Measurements from ENCODE around the gene MBD1. TPM values are rescaled to one million over a fixed set of nuclear protein-coding genes. Genes with fewer than 3 reads are reported as not detected.
"Not testable (repeated sequence)": the region's sequence is repeated elsewhere in the genome, so short reads cannot be mapped to it uniquely, and the experiment has no call there.

The MBD1 gene
- 10 to 100 TPM; 84.5 to 85.3 TPM for total RNA-seq

- ChIA-PET CTCF (interaction anchor here (0.6 to 1.1 kb wide), 2 partner anchors 12 to 87 kb away, joined by 3 to 5 read pairs; partner anchors contain the start of gene MYO5B), POLR2A (interaction anchor here (0.8 to 1.0 kb wide), 3 partner anchors 13 to 16 kb away, joined by 3 to 9 read pairs (median 3); no protein-coding TSS in a partner anchor)
Observed at GRCh38 chr18:50281295-50281971, at the start of gene MBD1. Gene MBD1, minus strand, starts transcription at chr18:50281523. Its CDS starts 1,531 bp downstream, at chr18:50279992.

- ChIA-PET POLR2A (no interaction called here), CTCF (no interaction called here)
Observed at GRCh38 chr18:50330176-50330575, 48.9 kb upstream of the MBD1 start.

GRCh38 chr18:50327983-50328382 lies 46.7 kb upstream of the MBD1 start:
- ChIA-PET POLR2A (no interaction called here), CTCF (interaction anchor here (0.6 kb wide), 1 partner anchor 314 kb away, joined by 3 read pairs; no protein-coding TSS in a partner anchor)

- CTCF ChIA-PET = no interaction called here
Observed at GRCh38 chr18:50320719-50321118, 39.4 kb upstream of the MBD1 start.

GRCh38 chr18:50315100-50315871 lies 34.0 kb upstream of the MBD1 start:
- CTCF ChIA-PET = no interaction called here
- POLR2A ChIA-PET = no interaction called here

More at GRCh38 chr18:50320719-50321118, 39.4 kb upstream of the MBD1 start:
- POLR2A ChIA-PET = no interaction called here

- ChIA-PET CTCF (no interaction called here), POLR2A (no interaction called here)
Observed at GRCh38 chr18:50313873-50314460, 32.6 kb upstream of the MBD1 start.

- ChIA-PET POLR2A (no interaction called here), CTCF (no interaction called here)
Observed at GRCh38 chr18:50313031-50313607, 31.8 kb upstream of the MBD1 start.

GRCh38 chr18:50312296-50313030 lies 31.1 kb upstream of the MBD1 start:
- POLR2A ChIA-PET = no interaction called here
- CTCF ChIA-PET = no interaction called here

GRCh38 chr18:50311650-50312049 lies 30.3 kb upstream of the MBD1 start:
- CTCF ChIA-PET = no interaction called here

GRCh38 chr18:50310080-50310479 lies 28.8 kb upstream of the MBD1 start:
- POLR2A ChIA-PET = no interaction called here
- CTCF ChIA-PET = no interaction called here

More at GRCh38 chr18:50311650-50312049, 30.3 kb upstream of the MBD1 start:
- POLR2A ChIA-PET = no interaction called here

GRCh38 chr18:50308851-50309250 lies 27.5 kb upstream of the MBD1 start:
- POLR2A ChIA-PET = not testable (repeated sequence)

GRCh38 chr18:50307738-50308470 lies 26.6 kb upstream of the MBD1 start:
- ChIA-PET POLR2A (no interaction called here), CTCF (interaction anchor here (0.6 to 1.1 kb wide), 5 partner anchors 8 to 49 kb away, joined by 3 read pairs; no protein-coding TSS in a partner anchor)

More at GRCh38 chr18:50308851-50309250, 27.5 kb upstream of the MBD1 start:
- CTCF ChIA-PET = interaction anchor here (1.0 kb wide), 1 partner anchor 48 kb away, joined by 3 read pairs; no protein-coding TSS in a partner anchor

- CTCF ChIA-PET = interaction anchor here (0.6 to 1.1 kb wide), 4 partner anchors 9 to 39 kb away, joined by 3 read pairs; no protein-coding TSS in a partner anchor
Observed at GRCh38 chr18:50307400-50307737, 26.0 kb upstream of the MBD1 start.

GRCh38 chr18:50306944-50307343 lies 25.6 kb upstream of the MBD1 start:
- POLR2A ChIA-PET = no interaction called here
- CTCF ChIA-PET = interaction anchor here (0.6 to 1.0 kb wide), 2 partner anchors 9 to 13 kb away, joined by 3 read pairs; no protein-coding TSS in a partner anchor

More at GRCh38 chr18:50307400-50307737, 26.0 kb upstream of the MBD1 start:
- POLR2A ChIA-PET = no interaction called here

- CTCF ChIA-PET = no interaction called here
- POLR2A ChIA-PET = no interaction called here
Observed at GRCh38 chr18:50301074-50301473, 19.8 kb upstream of the MBD1 start.

GRCh38 chr18:50299626-50300388 lies 18.5 kb upstream of the MBD1 start:
- ChIA-PET CTCF (no interaction called here), POLR2A (no interaction called here)

GRCh38 chr18:50298443-50299284 lies 17.3 kb upstream of the MBD1 start:
- ChIA-PET CTCF (no interaction called here), POLR2A (no interaction called here)
